HG02973 (cell line): ENCODE results near the gene OSCP1.

Experiments
- ATAC-seq: cut with Tn5 transposase; IDR thresholded peaks from one replicate; pipeline ENCODE4 v1.9.1; 2021; ENCODE audit warnings: moderate library complexity; ENCODE audit not compliant: unreplicated experiment

The OSCP1 gene

GRCh38 chr1:36386265-36387140, 63.7 kb downstream of the OSCP1 start:
- peak; percentile 32 for ATAC-seq

- peak; percentile 83 for ATAC-seq
Observed at GRCh38 chr1:36385410-36386264, 64.6 kb downstream of the OSCP1 start, which contains the start of gene STK40. Gene STK40 (minus strand): TSS chr1:36385924. CDS start chr1:36361332, 24,592 bp downstream.

GRCh38 chr1:36384542-36385409, 65.5 kb downstream of the OSCP1 start:
- ATAC-seq: no peak

- ATAC-seq: no peak
Observed at GRCh38 chr1:36383240-36383639, 67.0 kb downstream of the OSCP1 start.

GRCh38 chr1:36382669-36383068, 67.6 kb downstream of the OSCP1 start:
- no peak for ATAC-seq

- ATAC-seq: no peak
Observed at GRCh38 chr1:36382231-36382630, 68.0 kb downstream of the OSCP1 start.

GRCh38 chr1:36381405-36381804, 68.8 kb downstream of the OSCP1 start:
- no peak for ATAC-seq

- ATAC-seq: no peak
Observed at GRCh38 chr1:36380782-36381181, 69.5 kb downstream of the OSCP1 start.

- ATAC-seq: no peak
Observed at GRCh38 chr1:36380143-36380619, 70.1 kb downstream of the OSCP1 start.

- no peak for ATAC-seq
Observed at GRCh38 chr1:36377791-36378492, 72.3 kb downstream of the OSCP1 start.

GRCh38 chr1:36372617-36373016, 77.6 kb downstream of the OSCP1 start:
- ATAC-seq: no peak

GRCh38 chr1:36369061-36369861, 81.0 kb downstream of the OSCP1 start:
- no peak for ATAC-seq
